ENCODE data around the gene C1orf210.

C1orf210 gene

DNA sequence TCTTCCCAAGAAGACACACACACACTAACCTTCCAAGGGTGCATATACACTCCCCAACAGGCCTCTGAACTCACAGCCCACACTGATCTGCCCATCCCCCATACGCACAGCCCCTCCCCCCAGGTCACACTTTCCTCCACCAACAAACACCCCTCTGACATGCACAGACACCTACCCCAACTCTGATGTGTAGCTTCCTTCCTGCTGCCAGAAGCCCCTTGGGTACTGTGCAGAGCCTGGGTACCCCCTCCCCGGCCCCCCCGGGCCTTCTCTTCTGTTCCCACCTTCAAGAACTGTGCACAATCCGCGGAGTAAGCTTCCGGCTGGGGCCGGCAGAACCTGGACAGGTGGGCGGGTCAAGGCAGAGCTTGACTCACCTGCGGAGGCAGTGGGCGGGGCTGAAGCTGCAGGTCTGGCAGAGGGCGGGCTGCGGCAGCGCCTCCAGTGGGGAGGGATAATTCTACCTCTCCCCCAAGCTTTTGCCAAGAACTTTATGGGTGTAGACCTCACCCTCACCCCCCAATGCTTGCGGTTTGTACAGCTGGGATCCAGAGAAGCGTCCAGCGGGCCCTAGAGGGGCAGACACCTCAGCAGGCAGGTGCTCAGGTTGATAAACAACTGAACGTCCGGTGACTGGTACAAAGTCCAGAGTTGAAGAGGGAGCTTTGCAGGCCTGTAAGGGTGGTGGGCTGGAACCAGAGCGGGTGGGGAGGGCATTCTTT is at the start of gene C1orf210:
Gene C1orf210 (minus strand): TSS at position 313 of the 722 bp plus-strand sequence. CDS start 2,311 bp downstream, outside the sequence.
- no peak for FAIRE-seq

DNA sequence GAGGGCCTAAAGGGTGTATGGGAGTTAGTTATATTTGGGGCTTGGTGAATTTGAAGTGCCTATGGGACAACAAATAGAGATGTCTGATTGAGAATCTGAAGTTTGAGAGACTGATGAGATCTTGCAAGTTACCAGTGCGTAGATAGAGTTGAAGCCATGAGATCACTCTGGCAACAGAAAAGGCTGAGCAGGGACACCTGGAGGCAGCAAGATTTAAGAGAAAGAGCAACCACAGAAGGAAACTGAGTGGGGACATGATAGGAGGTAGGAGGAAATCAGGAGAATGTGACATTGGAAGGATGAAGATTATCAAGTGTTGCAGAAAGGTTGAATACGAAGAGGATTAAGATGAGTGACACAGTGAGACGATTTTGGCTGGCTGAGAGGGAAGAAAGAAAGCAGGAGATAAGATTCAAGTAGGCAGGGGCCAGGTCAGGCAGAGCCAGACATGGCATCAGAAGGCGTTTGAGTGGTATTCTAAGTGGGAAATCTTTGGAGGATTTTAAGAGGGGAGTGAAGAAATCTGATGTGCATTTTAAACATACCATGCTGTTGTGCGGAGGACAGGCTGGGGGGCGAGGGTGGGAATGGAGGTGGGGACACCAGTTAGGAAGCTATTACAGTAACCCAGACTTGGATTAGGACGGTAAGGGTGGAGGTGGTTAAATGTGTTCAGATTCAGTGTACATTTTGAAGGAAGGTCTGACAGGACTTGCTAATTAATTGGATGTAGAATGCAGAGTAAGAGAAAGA is 49.2 kb upstream of the C1orf210 start:
- FAIRE-seq, result no peak

DNA sequence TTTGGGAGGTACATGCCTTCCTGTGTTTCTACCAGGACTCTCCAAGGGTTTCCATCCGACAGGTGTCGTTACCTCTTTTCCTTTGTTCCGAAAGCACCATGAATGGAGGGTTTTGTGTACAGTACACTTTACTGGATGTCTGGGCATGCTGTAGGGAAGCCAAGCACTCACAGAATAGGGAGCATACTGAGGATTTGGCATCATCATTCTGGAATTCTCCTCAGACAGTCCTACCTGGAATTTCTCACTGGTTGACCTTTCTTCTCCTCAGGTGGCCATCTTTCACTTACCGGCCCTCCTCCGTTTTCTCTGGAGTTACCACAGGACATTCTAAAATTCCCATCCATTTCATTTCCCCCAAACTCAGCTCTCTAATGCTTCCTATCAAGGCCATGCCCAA is 46.3 kb upstream of the C1orf210 start:
- FAIRE-seq, result no peak

DNA sequence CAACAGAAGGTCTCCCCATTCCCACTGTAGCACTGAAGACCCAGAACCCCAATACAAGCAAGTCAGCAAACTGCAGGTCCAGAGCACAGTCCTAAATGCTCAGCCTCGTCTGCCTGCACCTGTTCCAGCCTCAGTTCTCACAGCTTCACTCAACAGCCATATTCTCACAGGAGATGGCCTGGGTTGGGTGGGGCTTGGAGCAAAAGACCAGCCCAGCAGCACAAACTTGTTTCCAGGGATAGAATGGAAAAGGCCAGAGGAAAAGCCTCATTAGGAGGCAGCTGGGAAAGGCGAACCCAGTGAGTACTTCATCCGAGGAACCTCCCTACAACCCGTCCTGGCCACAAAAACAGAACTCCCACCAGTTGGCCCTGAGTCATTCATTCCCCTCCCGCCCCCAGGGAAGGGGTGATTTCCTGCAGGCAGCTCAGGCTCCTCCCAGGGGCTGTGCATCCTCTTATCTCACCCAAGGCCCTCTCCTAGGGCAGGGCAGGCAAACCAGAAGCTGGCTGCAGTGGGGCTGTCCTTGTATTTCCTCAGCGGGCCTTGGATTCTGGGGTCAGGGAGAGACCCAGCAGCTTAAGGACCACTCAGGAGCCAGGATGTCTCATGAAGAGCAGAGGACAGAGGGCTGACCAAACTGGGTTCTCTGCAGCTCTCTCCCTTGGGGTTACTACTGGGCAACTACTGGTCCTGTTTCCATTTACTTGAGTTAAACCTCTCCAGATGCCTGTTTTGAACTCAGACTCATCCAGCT is 44.8 kb upstream of the C1orf210 start:
- no peak for FAIRE-seq

DNA sequence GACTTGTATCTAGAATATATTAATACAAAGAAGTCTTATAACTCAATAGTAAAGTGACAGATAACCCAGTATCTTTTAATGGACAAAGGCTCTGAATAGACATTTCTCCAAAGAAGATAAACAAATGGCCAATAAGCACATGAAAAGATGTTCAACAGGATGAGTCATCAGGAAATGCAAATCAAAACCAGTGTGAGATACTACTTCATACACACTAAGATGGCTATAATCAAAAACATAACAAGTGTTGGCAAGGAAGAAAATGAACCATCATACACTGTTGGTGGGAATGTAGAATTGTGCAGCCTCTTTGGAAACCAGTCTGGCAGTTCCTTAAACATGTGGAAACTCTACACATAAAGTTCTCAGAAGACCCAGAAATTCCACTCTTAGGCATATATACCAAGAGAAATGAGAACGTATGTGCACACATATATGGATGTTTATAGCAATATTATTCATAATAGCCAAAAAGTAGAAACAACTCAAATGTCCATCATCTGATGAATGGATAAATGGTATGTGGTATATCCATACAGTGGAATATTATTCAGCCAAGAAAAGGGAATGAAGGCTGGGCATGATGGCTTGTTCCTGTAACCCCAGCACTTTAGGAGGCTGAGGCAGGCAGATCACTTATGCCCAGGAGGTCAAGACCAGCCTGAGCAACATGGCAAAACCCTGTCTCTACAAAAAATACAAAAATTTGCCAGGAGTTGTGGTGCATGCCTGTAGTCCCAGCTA is 42.3 kb upstream of the C1orf210 start:
- FAIRE-seq, result no peak

DNA sequence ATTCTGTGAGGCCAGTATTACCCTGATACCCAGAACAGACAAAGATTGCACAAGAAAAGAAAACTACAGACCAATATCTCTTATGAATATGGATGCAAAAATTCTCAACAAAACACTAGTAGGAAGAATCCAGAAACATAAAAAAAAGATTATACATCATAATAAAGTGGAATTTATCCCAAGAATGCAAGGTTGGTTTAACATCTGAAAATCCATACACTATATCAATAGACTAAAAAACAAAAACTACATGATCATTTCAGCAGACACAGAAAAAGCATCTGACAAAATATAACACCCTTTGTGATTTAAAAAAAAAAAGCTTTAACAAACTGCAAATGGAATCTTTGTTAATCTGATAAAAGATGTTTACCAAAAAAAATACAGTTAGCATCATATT is 40.0 kb upstream of the C1orf210 start:
- peak; percentile 18 for FAIRE-seq

DNA sequence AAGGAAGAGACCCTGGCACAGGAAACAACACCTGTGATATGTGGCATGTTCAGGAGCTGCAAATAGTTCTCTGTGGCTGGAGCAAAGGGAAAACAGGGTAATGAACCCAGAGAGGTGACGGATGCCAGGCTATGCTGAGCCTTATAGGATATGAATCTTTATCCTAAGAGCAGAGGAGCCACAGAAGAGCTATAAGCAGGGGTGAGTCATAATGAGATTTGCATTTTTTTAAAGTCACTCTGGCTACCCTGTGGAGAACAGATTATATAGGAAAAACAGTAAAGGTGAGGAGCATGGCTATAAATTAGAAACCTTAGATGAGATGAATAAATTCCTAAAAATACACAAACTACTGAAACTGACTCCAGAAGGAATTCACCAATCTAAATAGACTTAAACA is 39.4 kb upstream of the C1orf210 start:
- FAIRE-seq, result no peak

DNA sequence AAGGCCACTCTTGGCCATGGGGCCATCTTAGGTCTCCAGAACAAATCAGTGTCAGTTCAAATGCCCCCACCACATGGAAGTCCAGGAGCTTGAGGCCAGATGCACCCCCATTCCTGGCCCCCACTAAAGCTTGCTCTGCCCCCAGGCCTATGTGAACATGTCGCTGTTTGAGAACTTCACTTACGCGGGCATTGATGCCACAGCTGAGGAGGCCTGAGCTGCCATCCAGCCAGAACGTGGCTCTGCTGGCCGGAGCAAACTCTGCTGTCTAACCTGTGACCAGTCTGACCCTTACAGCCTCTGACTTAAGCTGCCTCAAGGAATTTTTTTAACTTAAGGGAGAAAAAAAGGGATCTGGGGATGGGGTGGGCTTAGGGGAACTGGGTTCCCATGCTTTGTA is 37.1 kb upstream of the C1orf210 start:
- no peak for FAIRE-seq

DNA sequence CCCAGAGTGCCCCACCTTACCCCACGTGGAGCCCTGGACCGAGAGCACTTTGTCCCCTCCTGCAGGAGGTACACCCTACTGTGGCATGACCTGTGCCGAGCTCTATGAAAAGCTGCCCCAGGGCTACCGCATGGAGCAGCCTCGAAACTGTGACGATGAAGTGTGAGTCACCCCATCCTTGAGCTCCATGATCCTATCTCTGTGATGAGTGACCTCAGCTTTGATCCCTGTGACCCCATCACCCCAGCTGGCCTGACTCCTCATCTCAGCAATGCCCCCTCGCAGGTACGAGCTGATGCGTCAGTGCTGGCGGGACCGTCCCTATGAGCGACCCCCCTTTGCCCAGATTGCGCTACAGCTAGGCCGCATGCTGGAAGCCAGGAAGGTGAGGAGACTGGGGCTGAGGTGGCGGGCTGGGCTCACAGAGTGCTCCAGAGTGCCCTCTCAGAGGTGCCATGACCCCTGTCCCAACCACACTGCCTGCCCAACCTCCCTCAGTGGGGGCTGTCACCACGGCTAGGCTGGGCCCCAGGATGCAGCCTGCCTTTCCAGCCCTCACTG is 36.0 kb upstream of the C1orf210 start:
- FAIRE-seq, result no peak

DNA sequence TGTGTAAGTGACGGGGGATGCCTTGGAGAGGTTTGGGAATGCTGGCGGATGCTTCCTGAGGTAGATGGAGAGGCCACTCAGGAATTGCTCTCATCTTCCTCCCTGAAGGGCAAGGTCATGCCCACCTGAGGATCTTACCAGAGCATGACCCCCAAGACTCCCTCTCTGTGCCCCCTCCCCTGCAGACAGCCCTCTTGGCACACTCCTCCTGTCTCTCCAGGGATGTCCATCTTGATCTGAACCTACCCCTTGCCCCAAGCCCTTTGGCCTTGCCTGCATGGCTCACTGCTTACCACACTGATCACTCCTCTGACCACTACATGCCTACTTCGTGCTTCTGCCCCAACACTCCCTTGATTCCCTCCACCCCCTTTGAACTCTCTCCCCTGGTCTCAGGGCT is 34.4 kb upstream of the C1orf210 start:
- FAIRE-seq, result no peak

DNA sequence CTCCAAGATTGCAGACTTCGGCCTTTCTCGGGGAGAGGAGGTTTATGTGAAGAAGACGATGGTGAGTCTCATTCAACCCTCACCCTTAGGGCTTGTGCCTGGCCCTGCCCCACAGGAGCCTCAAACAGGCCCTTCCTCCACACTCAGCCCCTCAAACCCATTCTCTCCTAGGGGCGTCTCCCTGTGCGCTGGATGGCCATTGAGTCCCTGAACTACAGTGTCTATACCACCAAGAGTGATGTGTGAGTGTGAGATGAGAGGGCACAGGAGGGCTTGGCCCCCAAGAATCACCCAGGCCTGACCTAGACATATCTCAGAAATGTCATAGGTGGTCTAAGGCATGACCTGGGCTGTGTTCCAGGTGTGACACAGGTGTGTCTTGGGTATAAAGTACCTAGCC is 33.9 kb upstream of the C1orf210 start:
- FAIRE-seq, result no peak

DNA sequence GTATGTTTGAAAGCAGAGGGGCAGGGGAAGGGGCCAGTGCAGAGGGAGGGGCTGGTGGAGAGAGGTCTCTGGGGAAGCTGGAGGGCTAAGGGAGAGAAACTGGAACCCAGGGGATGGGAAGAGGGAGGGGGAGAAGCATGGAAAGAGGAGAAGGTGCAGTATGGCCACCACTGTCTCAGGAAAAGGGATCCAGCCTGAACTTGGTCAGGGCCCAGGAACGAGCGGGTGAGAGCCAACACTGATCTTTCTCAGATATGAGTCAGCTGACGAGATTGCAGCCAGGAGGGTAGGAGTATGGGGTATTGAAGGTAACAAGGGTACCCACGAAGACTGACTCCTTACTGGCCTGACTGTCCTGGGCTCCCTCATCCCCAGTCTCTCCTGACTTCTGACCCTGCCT is 33.5 kb upstream of the C1orf210 start:
- FAIRE-seq, result no peak

DNA sequence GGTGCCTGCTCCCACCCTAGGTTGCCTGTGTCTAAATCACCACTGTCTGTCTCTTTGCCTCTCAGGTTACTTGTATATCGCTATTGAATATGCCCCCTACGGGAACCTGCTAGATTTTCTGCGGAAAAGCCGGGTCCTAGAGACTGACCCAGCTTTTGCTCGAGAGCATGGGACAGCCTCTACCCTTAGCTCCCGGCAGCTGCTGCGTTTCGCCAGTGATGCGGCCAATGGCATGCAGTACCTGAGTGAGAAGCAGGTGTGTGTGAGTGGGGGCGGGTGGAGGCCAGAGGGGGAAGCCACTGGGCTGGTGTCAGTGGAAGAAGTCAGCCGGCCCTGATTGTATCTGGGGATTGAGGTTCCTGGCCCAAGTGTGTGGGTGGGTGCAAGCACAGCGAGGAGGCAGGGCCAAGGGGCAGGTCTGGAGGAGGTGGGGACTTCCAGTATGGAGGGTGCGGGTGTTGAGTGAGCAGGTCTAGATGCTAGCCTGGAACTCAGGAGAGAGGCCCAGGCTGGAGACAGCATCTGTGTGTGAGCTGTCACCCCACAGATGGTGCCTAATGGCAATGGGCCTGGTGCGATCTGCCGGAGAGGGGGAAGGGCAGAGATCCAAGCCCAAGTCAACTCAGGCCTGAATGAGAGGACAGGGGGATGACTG is 32.6 kb upstream of the C1orf210 start:
- no peak for FAIRE-seq

DNA sequence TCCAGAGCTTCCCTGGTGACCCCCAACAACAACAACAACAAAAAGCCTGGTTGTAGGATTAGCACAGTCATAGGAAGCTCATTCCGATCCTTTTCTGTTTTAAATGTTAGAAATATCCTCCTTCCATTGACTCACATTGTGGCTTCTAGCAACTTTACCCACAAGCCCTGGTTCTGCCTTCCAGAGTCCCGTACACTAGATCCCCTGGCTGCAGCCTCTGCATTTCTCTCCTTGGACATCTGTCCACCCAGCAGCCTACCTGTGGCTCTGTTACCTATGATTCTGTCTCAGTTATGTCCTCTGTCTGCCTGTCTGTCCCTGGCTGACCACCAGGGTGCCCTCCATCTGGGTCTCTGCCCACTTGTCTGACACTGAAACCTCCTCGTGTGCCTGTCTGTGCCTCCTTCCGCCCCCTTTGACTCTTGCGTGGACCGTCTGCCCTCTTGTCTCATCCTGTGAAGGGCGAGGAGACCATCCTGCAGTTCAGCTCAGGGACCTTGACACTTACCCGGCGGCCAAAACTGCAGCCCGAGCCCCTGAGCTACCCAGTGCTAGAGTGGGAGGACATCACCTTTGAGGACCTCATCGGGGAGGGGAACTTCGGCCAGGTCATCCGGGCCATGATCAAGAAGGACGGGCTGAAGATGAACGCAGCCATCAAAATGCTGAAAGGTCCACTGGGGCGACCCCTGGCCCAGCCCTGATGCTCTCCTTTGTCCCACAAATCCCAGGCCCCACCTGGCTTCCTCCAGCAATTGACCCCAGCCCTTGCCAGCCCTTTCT is 31.5 kb upstream of the C1orf210 start:
- FAIRE-seq, result no peak

DNA sequence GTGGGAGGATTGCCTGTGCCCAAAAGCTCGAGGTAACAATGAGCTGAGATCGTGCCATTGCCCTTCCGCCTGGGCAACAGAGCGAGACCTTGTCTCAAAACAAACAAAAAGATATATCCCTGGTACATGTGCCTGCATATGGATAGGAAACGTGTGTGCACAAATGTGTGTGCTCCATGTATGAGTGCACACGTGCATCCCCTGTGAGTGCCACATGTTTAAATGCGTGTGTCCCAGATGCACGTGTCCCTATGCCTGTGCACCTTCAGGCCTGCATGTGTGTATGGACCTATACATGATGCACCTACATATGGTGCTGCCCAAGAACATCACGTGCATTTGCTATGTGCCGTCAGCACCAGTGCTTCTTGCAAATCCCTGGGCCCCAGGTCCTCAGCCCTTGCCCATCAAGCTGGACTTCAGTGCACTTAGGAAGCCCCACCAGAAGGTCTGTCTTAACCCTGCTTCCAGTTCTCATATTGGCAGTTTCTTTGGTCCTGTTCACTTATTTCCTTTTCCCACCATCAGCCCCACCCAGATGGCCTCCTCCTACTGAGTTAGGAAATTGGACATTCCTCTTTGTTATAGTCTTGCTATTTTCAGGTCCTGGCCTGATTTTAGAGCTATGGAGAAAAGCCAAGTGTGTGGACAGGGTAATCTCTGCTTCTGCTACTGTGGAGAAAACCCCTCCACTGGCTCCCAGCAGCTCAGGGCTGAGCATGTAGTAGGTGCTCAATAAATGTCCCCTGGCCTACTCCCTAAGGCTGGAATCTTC is 30.8 kb upstream of the C1orf210 start:
- FAIRE-seq, result no peak

DNA sequence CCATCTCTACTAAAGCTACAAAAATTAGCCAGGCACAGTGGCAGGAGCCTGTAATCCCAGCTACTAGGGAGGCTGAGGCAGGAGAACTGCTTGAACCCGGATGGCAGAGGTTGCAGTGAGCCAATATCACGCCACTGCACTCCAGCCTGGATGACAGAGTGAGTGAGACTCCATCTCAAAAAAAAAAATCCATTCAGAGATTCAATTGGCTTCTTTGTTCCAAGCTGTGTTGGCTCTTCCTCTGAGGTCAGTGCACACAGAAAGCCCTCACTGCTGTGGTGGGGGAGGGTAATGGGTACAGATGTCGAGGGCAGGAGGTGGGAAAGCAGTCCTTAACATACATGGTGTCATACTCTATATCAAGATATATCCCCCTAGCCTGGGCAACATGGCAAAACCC is 30.1 kb upstream of the C1orf210 start:
- no peak for FAIRE-seq

DNA sequence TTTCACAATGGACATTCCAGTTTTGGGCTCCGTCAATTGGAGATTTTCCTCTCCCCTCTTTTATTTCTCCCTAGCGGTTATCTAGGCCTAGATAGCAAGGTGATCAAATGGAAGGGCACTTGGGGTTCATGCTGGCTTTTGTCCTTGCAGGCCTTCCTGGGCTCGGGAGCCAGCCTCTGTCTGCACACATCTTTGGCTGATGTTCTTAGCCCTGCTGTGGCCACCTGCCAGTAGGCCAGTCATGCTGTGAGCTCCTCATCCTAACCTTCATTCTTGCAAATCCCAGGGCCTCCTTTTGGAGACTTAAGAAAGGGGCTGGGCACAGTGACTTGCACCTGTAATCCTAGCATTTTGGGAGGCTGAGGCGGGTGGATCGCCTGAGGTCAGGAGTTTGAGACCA is 28.9 kb upstream of the C1orf210 start:
- FAIRE-seq, result no peak

DNA sequence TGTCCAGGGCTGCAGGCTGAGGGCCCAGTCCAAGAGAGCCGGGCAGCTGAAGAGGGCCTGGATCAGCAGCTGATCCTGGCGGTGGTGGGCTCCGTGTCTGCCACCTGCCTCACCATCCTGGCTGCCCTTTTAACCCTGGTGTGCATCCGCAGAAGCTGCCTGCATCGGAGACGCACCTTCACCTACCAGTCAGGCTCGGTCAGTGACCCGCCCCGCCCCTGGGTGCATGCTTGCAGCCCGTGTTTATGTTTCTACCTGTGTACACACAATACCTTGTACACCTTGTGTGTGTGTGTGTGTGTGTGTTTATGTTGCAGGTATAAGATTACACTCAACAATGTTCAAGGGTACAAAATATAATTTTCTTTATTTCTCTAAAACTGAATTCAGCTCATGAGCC is 28.4 kb upstream of the C1orf210 start:
- FAIRE-seq, result no peak

DNA sequence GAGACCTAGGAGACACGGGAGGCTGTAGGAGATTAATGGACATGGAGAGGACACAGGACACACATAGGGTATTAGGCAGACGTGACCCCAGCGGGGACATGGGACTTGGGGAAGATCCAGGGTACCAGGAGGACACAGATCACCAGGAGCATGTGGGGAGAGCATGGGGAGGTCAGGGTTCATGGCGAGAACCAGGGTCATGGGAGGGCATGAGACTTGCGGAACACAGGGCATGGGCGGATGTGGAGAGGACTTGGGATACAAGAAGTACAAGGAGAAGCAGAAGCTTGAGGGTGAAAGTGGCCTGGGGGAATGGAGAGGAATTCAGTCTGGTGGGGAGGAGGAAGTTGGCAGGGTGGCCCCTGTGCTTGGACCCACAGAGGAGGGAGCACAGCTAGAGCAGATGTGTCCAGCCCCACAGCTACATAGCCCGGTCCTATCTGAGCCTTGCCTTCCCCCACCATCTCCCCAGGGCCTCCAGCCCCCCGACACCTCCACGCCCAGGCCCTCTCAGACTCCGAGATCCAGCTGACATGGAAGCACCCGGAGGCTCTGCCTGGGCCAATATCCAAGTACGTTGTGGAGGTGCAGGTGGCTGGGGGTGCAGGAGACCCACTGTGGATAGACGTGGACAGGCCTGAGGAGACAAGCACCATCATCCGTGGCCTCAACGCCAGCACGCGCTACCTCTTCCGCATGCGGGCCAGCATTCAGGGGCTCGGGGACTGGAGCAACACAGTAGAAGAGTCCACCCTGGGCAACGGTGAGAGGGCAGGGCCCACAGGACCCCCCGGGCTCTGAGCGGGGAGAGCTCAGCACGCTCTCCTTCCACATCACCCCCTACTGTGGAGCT is 27.5 kb upstream of the C1orf210 start:
- FAIRE-seq, result no peak
